ENCODE measurements around the gene TEAD2.
"Not testable (repeated sequence)": the region's sequence is repeated elsewhere in the genome, so short reads cannot be mapped to it uniquely, and the experiment has no call there.

Gene TEAD2

GRCh38 chr19:49333418-49333805 is 28.8 kb downstream of the TEAD2 start:
- Histone ChIP-seq H3K27ac (ENCODE audit: low read depth, low read length, poor library complexity, severe bottlenecking) (peak overlapping the region; percentile 96), H3K79me2 (ENCODE audit: insufficient read depth, low read length) (peaks cover 5% of the 10 kb centered on the region; the same call in 1 of the 2 replicates), H3K4me1 (ENCODE audit: insufficient read depth, low read length, severe bottlenecking) (peaks cover 96% of the 10 kb centered on the region), H3K9me2 (ENCODE audit: low read depth, low read length) (no peaks in the 10 kb centered on the region), H3K4me3 (ENCODE audit: low read depth, low read length, poor library complexity, severe bottlenecking) (peak overlapping the region; percentile 84), H3F3A (ENCODE audit: insufficient read depth, low read length) (0 out of 2 replicates have a peak, but pooled peaks cover 4% of the 10 kb centered on the region), H3K9me3 (ENCODE audit: low read length) (no peaks in the 10 kb centered on the region), H3K36me3 (ENCODE audit: insufficient read depth, low read length) (peaks cover 28% of the 10 kb centered on the region), H4K20me1 (ENCODE audit: insufficient read depth, low read length) (no peaks in the 10 kb centered on the region), H3K27me3 (ENCODE audit: insufficient read depth, low read length) (no peaks in the 10 kb centered on the region), H3K4me2 (ENCODE audit: low read length) (peak overlapping the region; percentile 78), H2AFZ (ENCODE audit: low read length) (no peak overlapping the region), H3K9ac (ENCODE audit: low read length) (peak overlapping the region; percentile 73)
- TF ChIP-seq EZH2 (IDR thresholded peaks at IDR 0.05; ENCODE audit: borderline replicate concordance, low read length): no peak
- no peak for TF ChIP-seq CTCF (IDR thresholded peaks at IDR 0.05; ENCODE audit: low read length)

- peaks cover 96% of the 10 kb centered on the region for H3K4me1 ChIP-seq (ENCODE audit: insufficient read depth, low read length, severe bottlenecking)
- not testable (repeated sequence) for H2AFZ ChIP-seq (ENCODE audit: low read length); H3K79me2 ChIP-seq (ENCODE audit: insufficient read depth, low read length)
Measured at GRCh38 chr19:49332691-49333417, 29.4 kb downstream of the TEAD2 start.

GRCh38 chr19:49331616-49332055 is 30.6 kb downstream of the TEAD2 start:
- H3K36me3 ChIP-seq (ENCODE audit: insufficient read depth, low read length): peaks cover 10% of the 10 kb centered on the region; the same call in 1 of the 2 replicates
- no peak overlapping the region for H2AFZ ChIP-seq (ENCODE audit: low read length)
- H3K4me3 ChIP-seq (ENCODE audit: low read depth, low read length, poor library complexity, severe bottlenecking): peak overlapping the region; percentile 35
- TF ChIP-seq CTCF (IDR thresholded peaks at IDR 0.05; ENCODE audit: low read length): no peak
- no peak for TF ChIP-seq EZH2 (IDR thresholded peaks at IDR 0.05; ENCODE audit: borderline replicate concordance, low read length)
- H3K4me1 ChIP-seq (ENCODE audit: insufficient read depth, low read length, severe bottlenecking): peaks cover 96% of the 10 kb centered on the region
- peak overlapping the region; percentile 96 for H3K27ac ChIP-seq (ENCODE audit: low read depth, low read length, poor library complexity, severe bottlenecking)
- H3K27me3 ChIP-seq (ENCODE audit: insufficient read depth, low read length): no peaks in the 10 kb centered on the region
- H4K20me1 ChIP-seq (ENCODE audit: insufficient read depth, low read length): no peaks in the 10 kb centered on the region
- no peaks in the 10 kb centered on the region for H3K9me3 ChIP-seq (ENCODE audit: low read length)
- 0 out of 2 replicates have a peak, but pooled peaks cover 4% of the 10 kb centered on the region for H3F3A ChIP-seq (ENCODE audit: insufficient read depth, low read length)
- H3K79me2 ChIP-seq (ENCODE audit: insufficient read depth, low read length): peaks cover 5% of the 10 kb centered on the region; the same call in 1 of the 2 replicates
- H3K9me2 ChIP-seq (ENCODE audit: low read depth, low read length): no peaks in the 10 kb centered on the region
- H3K4me2 ChIP-seq (ENCODE audit: low read length): peak overlapping the region; percentile 75
- peak overlapping the region; percentile 52; the same call in 1 of the 2 replicates for H3K9ac ChIP-seq (ENCODE audit: low read length)

More at GRCh38 chr19:49332691-49333417, 29.4 kb downstream of the TEAD2 start:
- H3K9me3 ChIP-seq (ENCODE audit: low read length); H3K27me3 ChIP-seq (ENCODE audit: insufficient read depth, low read length); H3F3A ChIP-seq (ENCODE audit: insufficient read depth, low read length); H3K9me2 ChIP-seq (ENCODE audit: low read depth, low read length); H4K20me1 ChIP-seq (ENCODE audit: insufficient read depth, low read length): not testable (repeated sequence)
- Histone ChIP-seq H3K36me3 (ENCODE audit: insufficient read depth, low read length) (peaks cover 22% of the 10 kb centered on the region), H3K4me2 (ENCODE audit: low read length) (peak overlapping the region; percentile 78), H3K27ac (ENCODE audit: low read depth, low read length, poor library complexity, severe bottlenecking) (peak overlapping the region; percentile 96), H3K9ac (ENCODE audit: low read length) (peak overlapping the region; percentile 73; the same call in 1 of the 2 replicates), H3K4me3 (ENCODE audit: low read depth, low read length, poor library complexity, severe bottlenecking) (peak overlapping the region; percentile 84)

GRCh38 chr19:49331187-49331586 is 31.0 kb downstream of the TEAD2 start:
- not testable (repeated sequence) for H3F3A ChIP-seq (ENCODE audit: insufficient read depth, low read length); H2AFZ ChIP-seq (ENCODE audit: low read length); H3K36me3 ChIP-seq (ENCODE audit: insufficient read depth, low read length); H4K20me1 ChIP-seq (ENCODE audit: insufficient read depth, low read length); H3K79me2 ChIP-seq (ENCODE audit: insufficient read depth, low read length); H3K27me3 ChIP-seq (ENCODE audit: insufficient read depth, low read length); H3K9me3 ChIP-seq (ENCODE audit: low read length); H3K9me2 ChIP-seq (ENCODE audit: low read depth, low read length)
- Histone ChIP-seq H3K9ac (ENCODE audit: low read length) (peak overlapping the region; percentile 52; the same call in 1 of the 2 replicates), H3K4me2 (ENCODE audit: low read length) (peak overlapping the region; percentile 75), H3K4me1 (ENCODE audit: insufficient read depth, low read length, severe bottlenecking) (peaks cover 96% of the 10 kb centered on the region), H3K27ac (ENCODE audit: low read depth, low read length, poor library complexity, severe bottlenecking) (peak overlapping the region; percentile 96), H3K4me3 (ENCODE audit: low read depth, low read length, poor library complexity, severe bottlenecking) (peak overlapping the region; percentile 35)
